B cell (primary cell): ENCODE data around the gene CAMK1. TPM values are rescaled to one million over a fixed set of nuclear protein-coding genes. Genes with fewer than 3 reads are reported as not detected.

Experiments used
- ATAC-seq: fragments of 200-7000 bp; cut with Tn5 transposase; one replicate; pipeline ENCODE4 v1.10.0; 2021; ENCODE audit warnings: low read depth, mild to moderate bottlenecking, moderate number of reproducible peaks, moderate library complexity
- CTCF ChIA-PET: fragments of 350-600 bp; sonication (Branson Sonifier 250); formaldehyde crosslinking; loops from one replicate; lab custom pipeline; 2021; ENCODE audit warnings: antibody characterized with exemption, inconsistent platforms; lab: Charles Lee
- POLR2A ChIA-PET: fragments of 350-600 bp; sonication (Branson Sonifier 250); formaldehyde crosslinking; loops from one replicate; lab custom pipeline; 2021; ENCODE audit warnings: antibody characterized with exemption; lab: Charles Lee
- DNase-seq: peaks from one replicate; pipeline ENCODE4 v3.0.0; 2013
- H2AFZ ChIP-seq: 2 replicates; pipeline ENCODE4 v1.6.1; 2012; ENCODE audit warnings: mild to moderate bottlenecking, low read depth, low read length; ENCODE audit not compliant: insufficient read depth, poor library complexity, severe bottlenecking
- H3K27ac ChIP-seq, 2 donors: 1 replicate in 1 of 2; 2 replicates in 1 of 2; pipeline ENCODE4 v1.5.1; 2012 to 2013; ENCODE audit warnings: low read length in 2 of 2, mild to moderate bottlenecking in 2 of 2, moderate library complexity in 1 of 2
- H3K27me3 ChIP-seq, 4 experiments: fragments of 200-600 bp in 1 of 4; sonication (generic) in 1 of 4; replicated peaks in 1 of 4; 1 replicate in 2 of 4; 2 replicates in 2 of 4; pipeline versions ENCODE4 v1.6.1 to v1.7.0; 2013 to 2016; ENCODE audit warnings: low read length in 3 of 4, mild to moderate bottlenecking in 2 of 4, mixed read lengths in 1 of 4, moderate library complexity in 1 of 4; ENCODE audit not compliant: insufficient read depth in 4 of 4, control insufficient read depth in 3 of 4; ENCODE audit errors: control extremely low read depth in 1 of 4
- H3K36me3 ChIP-seq, 2 experiments: replicated peaks in 1 of 2; 1 replicate in 1 of 2; 2 replicates in 1 of 2; pipeline versions ENCODE4 v1.6.1 to v1.7.1; 2013; ENCODE audit warnings: low read length in 1 of 2; ENCODE audit not compliant: insufficient read depth in 2 of 2, control insufficient read depth in 1 of 2; ENCODE audit errors: control extremely low read depth in 1 of 2, extremely low read depth in 1 of 2
- H3K4me1 ChIP-seq, 2 donors: fragments of 200-600 bp in 1 of 2; sonication (generic) in 1 of 2; 1 replicate in 1 of 2; 2 replicates in 1 of 2; pipeline versions ENCODE4 v1.5.1 to v1.6.1; 2013 to 2017; ENCODE audit warnings: low read length in 2 of 2; ENCODE audit not compliant: control insufficient read depth in 2 of 2, insufficient read depth in 2 of 2
- H3K4me2 ChIP-seq: replicated peaks from 2 replicates; pipeline ENCODE3; 2012; ENCODE audit warnings: mild to moderate bottlenecking, low read depth, low read length; ENCODE audit not compliant: poor library complexity, severe bottlenecking
- H3K4me3 ChIP-seq, 5 experiments: fragments of 200-600 bp in 1 of 5; sonication (generic) in 1 of 5; 1 replicate in 3 of 5; 2 replicates in 2 of 5; pipeline versions ENCODE4 v1.5.1 to v1.7.0; 2011 to 2016; ENCODE audit warnings: low read length in 4 of 5, mild to moderate bottlenecking in 4 of 5, low read depth in 2 of 5, control low read depth in 1 of 5, moderate library complexity in 1 of 5; ENCODE audit not compliant: insufficient read depth in 1 of 5; ENCODE audit errors: control extremely low read depth in 1 of 5, extremely low read depth in 1 of 5
- H3K79me2 ChIP-seq: fragments of 200-600 bp; sonication (generic); one replicate; pipeline ENCODE4 v1.6.0; 2016; ENCODE audit warnings: low read length; ENCODE audit not compliant: control insufficient read depth, insufficient read depth
- H3K9ac ChIP-seq: fragments of 200-600 bp; sonication (generic); 2 replicates; pipeline ENCODE4 v1.6.1; 2017; ENCODE audit warnings: mild to moderate bottlenecking, low read length, moderate library complexity
- H3K9me3 ChIP-seq, 3 donors: one replicate each; pipeline versions ENCODE4 v1.6.1 to v1.7.1; 2013; ENCODE audit warnings: low read length in 2 of 3; ENCODE audit not compliant: control insufficient read depth in 2 of 3, insufficient read depth in 1 of 3; ENCODE audit errors: control extremely low read depth in 1 of 3
- H4K20me1 ChIP-seq: 2 replicates; pipeline ENCODE4 v1.6.0; 2012; ENCODE audit warnings: mild to moderate bottlenecking, low read length; ENCODE audit not compliant: insufficient read depth, control insufficient read depth, poor library complexity, severe bottlenecking
- H3K27ac Mint-ChIP-seq: one replicate; pipeline ENCODE4 v1.8.0; 2021; ENCODE audit warnings: mixed read lengths
- H3K27me3 Mint-ChIP-seq: one replicate; pipeline ENCODE4 v1.8.0; 2021; ENCODE audit warnings: mixed read lengths
- H3K4me1 Mint-ChIP-seq: one replicate; pipeline ENCODE4 v1.8.0; 2021; ENCODE audit warnings: mixed read lengths
- H3K4me3 Mint-ChIP-seq: one replicate; pipeline ENCODE4 v1.8.0; 2021; ENCODE audit warnings: mixed read lengths
- H3K9me3 Mint-ChIP-seq: one replicate; pipeline ENCODE4 v1.8.0; 2022; ENCODE audit warnings: mixed read lengths; ENCODE audit not compliant: insufficient read depth
- EZH2 ChIP-seq: IDR thresholded peaks from 2 replicates; pipeline ENCODE4 v1.6.1; 2012; ENCODE audit warnings: borderline replicate concordance, low read depth, mild to moderate bottlenecking, moderate library complexity, low read length; ENCODE audit not compliant: insufficient read depth, poor library complexity, severe bottlenecking
- WGBS: methylation state at CpG from one replicate; pipeline ENCODE4 v1.1.5; 2013; ENCODE audit warnings: missing lambda C conversion rate; ENCODE audit not compliant: insufficient coverage; 5-methylcytosine and 5-hydroxymethylcytosine counted together
- intact Hi-C: fragments of 100-400 bp; cut with micrococcal nuclease; formaldehyde crosslinking; loops from one replicate; pipeline ENCODE4 v1.10.0; 2022
- polyA plus RNA-seq: library from polyadenylated mRNA; depleted of rRNA; stranded (reverse); fragments of >200 nt; gene quantifications from 2 replicates; pipeline ENCODE4 v1.2.3, GENCODE V29; 2012
- total RNA-seq, 2 donors: library from RNA; stranded (reverse); fragments of 120-200 nt in 1 of 2; gene quantifications; 1 replicate in 1 of 2; 2 replicates in 1 of 2; pipeline versions ENCODE4 v1.2.3 to v1.2.4, GENCODE V29; 2013 to 2022
- TF ChIP-seq, protein P1 (sequence below): fragments of 200-600 bp; IDR thresholded peaks from one replicate; pipeline ENCODE4 v1.8.0; 2022; ENCODE audit warnings: antibody characterized with exemption, mild to moderate bottlenecking

The CAMK1 gene
- total and polyA plus RNA-seq, 2 donors (not counting 1 experiment from before 2014, with no cell fraction given), result 0.57 to 0.82 TPM

DNA sequence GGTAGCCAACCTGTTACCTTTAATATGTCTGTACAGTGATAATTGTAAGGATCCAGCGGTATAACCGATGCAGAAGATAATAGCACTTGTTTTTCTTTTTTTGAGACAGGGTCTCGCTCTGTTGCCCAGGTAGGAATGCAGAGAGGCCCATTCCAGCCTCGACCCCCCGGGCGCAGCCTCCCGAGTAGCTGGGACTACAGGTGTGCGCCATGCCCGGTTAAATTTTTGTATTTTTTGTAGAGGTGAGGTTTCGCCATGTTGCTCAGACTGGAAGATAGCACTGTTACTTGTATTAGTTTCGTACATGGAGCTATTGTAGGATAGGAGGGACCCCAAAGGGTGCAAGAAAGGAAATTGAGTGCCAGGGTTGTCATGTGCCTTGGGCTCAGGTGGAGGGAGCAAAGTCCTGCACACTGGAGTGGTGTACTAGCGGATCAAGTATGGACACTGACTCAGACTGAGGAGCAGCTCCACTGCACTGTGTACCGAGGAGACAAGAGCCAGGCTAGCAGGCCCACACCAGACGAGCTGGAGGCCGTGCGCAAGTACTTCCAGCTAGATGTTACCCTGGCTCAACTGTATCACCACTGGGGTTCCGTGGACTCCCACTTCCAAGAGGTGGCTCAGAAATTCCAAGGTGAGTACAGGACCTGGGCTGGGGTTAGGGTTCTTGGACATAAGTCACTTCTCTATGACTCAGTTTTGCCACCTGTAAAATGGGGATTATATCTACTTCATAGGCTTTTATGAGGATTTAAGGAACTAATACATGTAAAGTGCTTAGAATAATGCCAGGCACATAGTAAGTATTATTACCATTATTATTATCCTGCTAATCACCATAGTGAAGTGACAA lies 19.0 kb downstream of the CAMK1 start:
- Histone ChIP-seq H3K9me3 (no peaks in the 10 kb centered on the region), H3K9ac (peak overlapping the region; percentile 77), H2AFZ (peak overlapping the region; percentile 89), H3K27me3 (no peaks in the 10 kb centered on the region), H3K27ac (peak overlapping the region; percentile 58 to 64), H3K36me3 (peaks cover 6 to 41% of the 10 kb centered on the region in 2 experiments), H3K4me2 (peak overlapping the region; percentile 91), H3K79me2 (peaks cover 21% of the 10 kb centered on the region), H4K20me1 (peaks cover 7% of the 10 kb centered on the region), H3K4me3 (peak overlapping the region; percentile 53 to 87 (median 80)), H3K4me1 (peaks cover 31 to 36% of the 10 kb centered on the region in 2 donors)
- DNase-seq (peak; percentile 33), ATAC-seq (no peak)
- intact Hi-C loops, result loop anchor here (1.0 to 10.0 kb wide), 3 partner anchors 30 to 234 kb away; partner anchors contain the start of genes EMC3 and TADA3
- Mint-ChIP-seq H3K4me3 (peak overlapping the region; percentile 92), H3K4me1 (peaks cover 50% of the 10 kb centered on the region), H3K27me3 (no peaks in the 10 kb centered on the region), H3K27ac (peak overlapping the region; percentile 94), H3K9me3 (no peaks in the 10 kb centered on the region)
- POLR2A ChIA-PET, result interaction anchor here (0.8 to 3.3 kb wide), 9 partner anchors 15 to 182 kb away, joined by 3 to 39 read pairs (median 7); partner anchors contain the start of genes ARPC4, BRPF1, CAMK1 and CRELD1
- CTCF ChIA-PET, result interaction anchor here (1.5 to 3.2 kb wide), 5 partner anchors 19 to 58 kb away, joined by 4 to 25 read pairs (median 7); partner anchors contain the start of gene BRPF1
- 45% methylated on average over 17 of the region's 17 CpGs for WGBS
- TF ChIP-seq EZH2, result no peak
- TF ChIP-seq, protein P1, sequence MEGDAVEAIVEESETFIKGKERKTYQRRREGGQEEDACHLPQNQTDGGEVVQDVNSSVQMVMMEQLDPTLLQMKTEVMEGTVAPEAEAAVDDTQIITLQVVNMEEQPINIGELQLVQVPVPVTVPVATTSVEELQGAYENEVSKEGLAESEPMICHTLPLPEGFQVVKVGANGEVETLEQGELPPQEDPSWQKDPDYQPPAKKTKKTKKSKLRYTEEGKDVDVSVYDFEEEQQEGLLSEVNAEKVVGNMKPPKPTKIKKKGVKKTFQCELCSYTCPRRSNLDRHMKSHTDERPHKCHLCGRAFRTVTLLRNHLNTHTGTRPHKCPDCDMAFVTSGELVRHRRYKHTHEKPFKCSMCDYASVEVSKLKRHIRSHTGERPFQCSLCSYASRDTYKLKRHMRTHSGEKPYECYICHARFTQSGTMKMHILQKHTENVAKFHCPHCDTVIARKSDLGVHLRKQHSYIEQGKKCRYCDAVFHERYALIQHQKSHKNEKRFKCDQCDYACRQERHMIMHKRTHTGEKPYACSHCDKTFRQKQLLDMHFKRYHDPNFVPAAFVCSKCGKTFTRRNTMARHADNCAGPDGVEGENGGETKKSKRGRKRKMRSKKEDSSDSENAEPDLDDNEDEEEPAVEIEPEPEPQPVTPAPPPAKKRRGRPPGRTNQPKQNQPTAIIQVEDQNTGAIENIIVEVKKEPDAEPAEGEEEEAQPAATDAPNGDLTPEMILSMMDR, result no peak
